Mesenchymal stem cell (in vitro differentiated cells and primary cell): ENCODE data around the gene CFAP54.

Source experiments
- DNase-seq: peaks from one replicate; pipeline ENCODE4 v3.0.0-alpha.2; 2013
- H2AFZ ChIP-seq: one replicate; pipeline ENCODE4 v1.6.1; 2013; ENCODE audit warnings: low read depth, mild to moderate bottlenecking, control low read depth, inconsistent platforms, low read length, moderate library complexity
- H2AK5ac ChIP-seq: 2 replicates; pipeline ENCODE4 v1.6.1; 2013; ENCODE audit warnings: low read length, moderate library complexity, mild to moderate bottlenecking, inconsistent platforms; ENCODE audit not compliant: severe bottlenecking
- H2BK120ac ChIP-seq: one replicate; pipeline ENCODE4 v1.6.1; 2013; ENCODE audit warnings: low read depth, mild to moderate bottlenecking, inconsistent platforms, low read length, moderate library complexity
- H2BK12ac ChIP-seq, 2 experiments: one replicate each; pipeline ENCODE4 v1.6.1; 2013; ENCODE audit warnings: inconsistent platforms in 2 of 2, low read length in 2 of 2, mild to moderate bottlenecking in 2 of 2, moderate library complexity in 2 of 2, control low read depth in 1 of 2
- H2BK15ac ChIP-seq: one replicate; pipeline ENCODE4 v1.6.1; 2013; ENCODE audit warnings: mild to moderate bottlenecking, low read depth, inconsistent platforms; ENCODE audit not compliant: poor library complexity, severe bottlenecking
- H2BK5ac ChIP-seq: 2 replicates; pipeline ENCODE4 v1.6.1; 2013; ENCODE audit warnings: low read depth, mild to moderate bottlenecking, low read length, control low read depth, inconsistent platforms; ENCODE audit not compliant: poor library complexity, severe bottlenecking
- H3K14ac ChIP-seq, 2 experiments: one replicate each; pipeline ENCODE4 v1.6.1; 2013; ENCODE audit warnings: inconsistent platforms in 2 of 2, low read length in 2 of 2, control low read depth in 1 of 2, mild to moderate bottlenecking in 1 of 2, moderate library complexity in 1 of 2
- H3K18ac ChIP-seq, 2 experiments: one replicate each; pipeline ENCODE4 v1.6.1; 2013; ENCODE audit warnings: inconsistent platforms in 2 of 2, low read length in 2 of 2, control low read depth in 1 of 2, low read depth in 1 of 2, mild to moderate bottlenecking in 1 of 2
- H3K23ac ChIP-seq, 2 experiments: one replicate each; pipeline ENCODE4 v1.6.1; 2013; ENCODE audit warnings: inconsistent platforms in 2 of 2, low read length in 2 of 2, mild to moderate bottlenecking in 2 of 2, moderate library complexity in 2 of 2, control low read depth in 1 of 2
- H3K27ac ChIP-seq: 2 replicates; pipeline ENCODE4 v1.5.1; 2013; ENCODE audit warnings: mild to moderate bottlenecking, moderate library complexity, low read length, control low read depth, inconsistent platforms; ENCODE audit not compliant: poor library complexity, severe bottlenecking
- H3K27me3 ChIP-seq, 2 experiments: 2 replicates each; pipeline versions ENCODE4 v1.6.1 to v1.7.0; 2013; ENCODE audit warnings: low read length in 2 of 2, mild to moderate bottlenecking in 2 of 2, moderate library complexity in 2 of 2, control low read depth in 1 of 2, inconsistent platforms in 1 of 2; ENCODE audit not compliant: control insufficient read depth in 1 of 2, insufficient read depth in 1 of 2
- H3K36me3 ChIP-seq, 2 experiments: 2 replicates each; pipeline versions ENCODE4 v1.6.1 to v1.7.0; 2013; ENCODE audit warnings: low read length in 2 of 2, control low read depth in 1 of 2, inconsistent platforms in 1 of 2, low read depth in 1 of 2, mild to moderate bottlenecking in 1 of 2; ENCODE audit not compliant: insufficient read depth in 2 of 2, control insufficient read depth in 1 of 2
- H3K4ac ChIP-seq, 2 experiments: one replicate each; pipeline ENCODE4 v1.6.1; 2013; ENCODE audit warnings: inconsistent platforms in 2 of 2, low read length in 2 of 2, mild to moderate bottlenecking in 2 of 2, moderate library complexity in 2 of 2, control low read depth in 1 of 2, low read depth in 1 of 2
- H3K4me1 ChIP-seq: 2 replicates; pipeline ENCODE4 v1.6.1; 2013; ENCODE audit warnings: low read depth, low read length, control low read depth; ENCODE audit not compliant: control insufficient read depth, insufficient read depth
- H3K4me2 ChIP-seq: 2 replicates; pipeline ENCODE4 v1.6.1; 2013; ENCODE audit warnings: low read length, mild to moderate bottlenecking, inconsistent platforms; ENCODE audit not compliant: poor library complexity, severe bottlenecking
- H3K4me3 ChIP-seq, 2 experiments: 2 replicates each; pipeline versions ENCODE4 v1.5.1 to v1.7.0; 2013; ENCODE audit warnings: low read length in 2 of 2, mild to moderate bottlenecking in 2 of 2, control low read depth in 1 of 2, low read depth in 1 of 2; ENCODE audit not compliant: insufficient read depth in 1 of 2
- H3K79me1 ChIP-seq: replicated peaks from 2 replicates; pipeline ENCODE4 v1.6.1; 2013; ENCODE audit warnings: mild to moderate bottlenecking, control low read depth, low read length, inconsistent platforms; ENCODE audit not compliant: poor library complexity, severe bottlenecking
- H3K9ac ChIP-seq: 2 replicates; pipeline ENCODE4 v1.7.0; 2013; ENCODE audit warnings: mild to moderate bottlenecking, low read length, moderate library complexity
- H3K9me3 ChIP-seq: 2 replicates; pipeline ENCODE4 v1.7.0; 2013; ENCODE audit warnings: mild to moderate bottlenecking, low read length; ENCODE audit not compliant: control insufficient read depth
- H4K8ac ChIP-seq: one replicate; pipeline ENCODE4 v1.6.1; 2013; ENCODE audit warnings: inconsistent platforms, mild to moderate bottlenecking, low read length, moderate library complexity
- H4K91ac ChIP-seq: one replicate; pipeline ENCODE4 v1.6.1; 2013; ENCODE audit warnings: mild to moderate bottlenecking, low read length, inconsistent platforms
- WGBS: methylation state at CpG from one replicate; pipeline ENCODE4 v1.1.7; 2013; ENCODE audit warnings: mixed read lengths; 5-methylcytosine and 5-hydroxymethylcytosine counted together

The CFAP54 gene

DNA sequence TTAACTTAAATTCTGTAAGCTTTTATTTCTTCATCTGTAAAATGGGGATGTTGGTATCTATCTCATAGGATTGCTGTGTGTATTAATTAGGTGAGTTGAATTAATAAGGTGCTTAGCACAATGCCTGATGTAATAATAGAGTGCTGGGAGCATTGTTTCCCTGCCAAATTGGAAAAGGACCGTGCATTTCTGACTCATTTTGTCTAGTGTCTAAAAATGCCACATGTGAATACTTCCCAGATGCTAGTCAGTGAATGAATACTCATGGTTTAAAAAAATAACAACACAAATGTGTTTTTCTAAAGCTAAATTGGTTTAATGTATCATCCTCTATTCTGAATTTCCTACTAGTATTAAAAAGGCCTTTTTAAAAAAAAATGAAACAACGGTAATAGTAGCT lies 372.3 kb downstream of the CFAP54 start:
- H3K14ac ChIP-seq, result no peak overlapping the region
- no peak overlapping the region for H2AK5ac ChIP-seq
- H4K8ac ChIP-seq, result no peak overlapping the region
- H3K36me3 ChIP-seq, result no peaks in the 10 kb centered on the region
- no peak for DNase-seq
- H3K9ac ChIP-seq, result no peak overlapping the region
- H3K27ac ChIP-seq, result no peak overlapping the region
- no peak overlapping the region for H3K4me3 ChIP-seq
- no peak overlapping the region for H3K23ac ChIP-seq
- H3K79me1 ChIP-seq, result no peaks in the 10 kb centered on the region
- no peak overlapping the region for H3K4ac ChIP-seq
- H3K4me2 ChIP-seq, result no peak overlapping the region
- no peaks in the 10 kb centered on the region for H3K4me1 ChIP-seq
- no peak overlapping the region for H2BK15ac ChIP-seq
- no peak overlapping the region for H2AFZ ChIP-seq
- no peak overlapping the region for H3K18ac ChIP-seq
- no peaks in the 10 kb centered on the region for H3K27me3 ChIP-seq
- H2BK12ac ChIP-seq, result no peak overlapping the region
- no peak overlapping the region for H2BK5ac ChIP-seq
- no peaks in the 10 kb centered on the region for H3K9me3 ChIP-seq
- no peak overlapping the region for H2BK120ac ChIP-seq
- H4K91ac ChIP-seq, result no peak overlapping the region
- no CpG with 5 or more reads among the region's 2 CpGs for WGBS

DNA sequence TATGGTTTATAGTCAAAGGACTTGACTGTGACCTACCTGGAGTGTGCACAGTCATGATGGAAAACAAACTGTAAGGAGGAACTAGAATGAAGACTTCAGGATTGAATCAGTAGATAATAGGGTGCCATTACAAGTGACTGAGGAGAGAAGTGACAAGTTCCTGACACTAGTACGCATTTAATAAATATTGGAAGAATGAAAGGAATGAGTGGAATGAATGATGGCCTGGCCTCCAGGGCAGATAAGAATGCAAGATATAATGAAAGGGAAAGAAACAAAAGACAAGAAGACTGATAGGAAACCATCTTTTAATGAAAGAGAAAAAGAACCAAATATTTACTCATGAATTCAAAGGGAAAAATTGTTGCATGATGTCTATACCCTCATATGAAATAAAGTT lies 372.9 kb downstream of the CFAP54 start:
- H3K9ac ChIP-seq, result no peak overlapping the region
- H2BK5ac ChIP-seq, result no peak overlapping the region
- H4K8ac ChIP-seq, result no peak overlapping the region
- no peak overlapping the region for H3K14ac ChIP-seq
- no peak overlapping the region for H3K18ac ChIP-seq
- H4K91ac ChIP-seq, result no peak overlapping the region
- H2BK15ac ChIP-seq, result no peak overlapping the region
- H2AFZ ChIP-seq, result no peak overlapping the region
- DNase-seq, result no peak
- 41% methylated on average over 1 of the region's 1 CpG for WGBS
- no peak overlapping the region for H3K27ac ChIP-seq
- no peaks in the 10 kb centered on the region for H3K27me3 ChIP-seq
- no peaks in the 10 kb centered on the region for H3K4me1 ChIP-seq
- H3K23ac ChIP-seq, result no peak overlapping the region
- no peaks in the 10 kb centered on the region for H3K9me3 ChIP-seq
- H3K36me3 ChIP-seq, result no peaks in the 10 kb centered on the region
- no peak overlapping the region for H3K4me2 ChIP-seq
- no peaks in the 10 kb centered on the region for H3K79me1 ChIP-seq
- no peak overlapping the region for H2BK12ac ChIP-seq
- H2AK5ac ChIP-seq, result no peak overlapping the region
- H3K4ac ChIP-seq, result no peak overlapping the region
- no peak overlapping the region for H2BK120ac ChIP-seq
- no peak overlapping the region for H3K4me3 ChIP-seq

DNA sequence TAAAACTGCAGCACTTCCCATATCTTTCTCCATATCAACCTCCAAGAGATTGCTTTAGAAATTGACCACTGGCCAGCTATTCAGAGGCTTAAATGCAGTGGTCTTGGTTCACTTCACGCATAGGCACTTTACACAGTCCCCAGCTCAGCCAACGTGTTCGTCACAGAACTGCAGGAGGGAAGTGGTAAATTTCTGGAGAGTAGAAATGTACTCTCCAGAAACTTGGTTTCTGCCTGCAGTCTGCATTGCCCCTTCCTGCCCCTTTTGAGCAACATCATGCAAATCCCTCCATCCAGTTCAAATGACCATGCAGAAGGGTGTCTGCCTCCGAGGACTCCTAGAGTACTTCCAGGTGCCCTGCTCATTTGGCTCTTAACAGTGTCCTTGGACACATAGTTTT lies 375.0 kb downstream of the CFAP54 start:
- Histone ChIP-seq H4K8ac (no peak overlapping the region), H3K9ac (no peak overlapping the region), H2BK5ac (no peak overlapping the region), H3K27me3 (no peaks in the 10 kb centered on the region), H3K14ac (no peak overlapping the region), H3K9me3 (no peaks in the 10 kb centered on the region), H2AK5ac (no peak overlapping the region), H3K27ac (no peak overlapping the region), H3K23ac (no peak overlapping the region), H3K79me1 (no peaks in the 10 kb centered on the region), H2BK15ac (no peak overlapping the region), H3K4me1 (no peaks in the 10 kb centered on the region), H2BK120ac (no peak overlapping the region), H2BK12ac (no peak overlapping the region), H3K18ac (no peak overlapping the region), H3K4me3 (no peak overlapping the region), H4K91ac (no peak overlapping the region), H3K4me2 (no peak overlapping the region), H3K4ac (no peak overlapping the region), H3K36me3 (no peaks in the 10 kb centered on the region), H2AFZ (no peak overlapping the region)
- whole genome bisulfite sequencing, result 74% methylated on average over 3 of the region's 4 CpGs
- DNase-seq, result no peak

- H3K4ac ChIP-seq, result no peak overlapping the region
- H2BK12ac ChIP-seq, result no peak overlapping the region
- H2BK5ac ChIP-seq, result no peak overlapping the region
- no peak overlapping the region for H2AK5ac ChIP-seq
- H3K27ac ChIP-seq, result no peak overlapping the region
- H4K91ac ChIP-seq, result no peak overlapping the region
- no peak overlapping the region for H3K23ac ChIP-seq
- H3K9me3 ChIP-seq, result no peaks in the 10 kb centered on the region
- H2BK120ac ChIP-seq, result no peak overlapping the region
- H3K14ac ChIP-seq, result no peak overlapping the region
- no peak overlapping the region for H3K4me3 ChIP-seq
- H4K8ac ChIP-seq, result no peak overlapping the region
- DNase-seq, result no peak
- no peaks in the 10 kb centered on the region for H3K79me1 ChIP-seq
- H3K9ac ChIP-seq, result no peak overlapping the region
- no peak overlapping the region for H2BK15ac ChIP-seq
- H3K36me3 ChIP-seq, result no peaks in the 10 kb centered on the region
- no peak overlapping the region for H2AFZ ChIP-seq
- no peak overlapping the region for H3K4me2 ChIP-seq
- 96% methylated on average over 4 of the region's 4 CpGs for WGBS
- no peak overlapping the region for H3K18ac ChIP-seq
- no peaks in the 10 kb centered on the region for H3K27me3 ChIP-seq
- H3K4me1 ChIP-seq, result no peaks in the 10 kb centered on the region
Observed at GRCh38 chr12:96866801-96867590, 377.6 kb downstream of the CFAP54 start.
